Measurements from ENCODE around the gene RRAS2.

RRAS2 gene

DNA sequence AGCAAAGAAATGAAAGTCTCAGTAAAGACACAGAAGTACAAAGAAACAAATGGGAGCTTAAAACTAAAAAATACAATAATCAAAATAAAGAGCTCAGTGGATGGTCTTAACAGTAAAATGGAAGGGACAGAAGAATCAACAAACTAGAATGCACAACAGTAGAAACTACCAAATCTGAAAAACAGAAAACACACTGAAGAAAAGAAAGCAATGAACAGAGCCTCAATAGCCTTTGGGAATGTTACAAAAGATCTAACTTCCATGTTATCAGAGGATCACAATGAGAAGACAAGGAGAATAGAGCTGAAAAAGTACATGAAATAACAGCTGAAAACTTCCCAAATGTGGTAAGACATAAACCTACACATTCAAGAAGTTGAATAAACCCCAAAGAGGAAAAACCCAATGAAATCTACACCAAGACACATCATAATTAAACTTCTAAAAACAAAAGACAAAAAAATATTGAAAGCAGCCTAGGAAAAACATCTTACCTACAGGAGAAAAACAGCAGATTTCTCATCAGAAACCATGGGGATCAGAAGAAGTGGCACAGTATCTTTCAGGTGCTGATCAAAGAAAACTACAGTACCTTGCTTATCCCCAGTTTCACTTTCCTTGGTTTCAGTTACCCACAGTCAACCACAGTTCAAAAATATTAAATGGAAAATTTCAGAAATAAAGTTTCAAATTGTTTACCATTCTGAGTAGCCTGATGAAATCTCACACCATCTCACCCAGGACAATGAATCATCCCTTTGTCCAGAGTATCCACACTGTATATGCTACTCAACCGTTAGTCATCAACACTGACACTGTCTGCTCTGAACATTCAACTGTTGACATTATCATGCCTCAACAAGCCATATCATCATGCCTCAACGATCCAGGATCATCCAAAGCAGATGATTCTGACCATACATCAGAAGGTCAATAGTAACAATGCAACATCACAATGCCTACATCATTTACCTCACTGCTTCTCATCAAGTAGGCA is 22.2 kb downstream of the RRAS2 start:
- Histone ChIP-seq H3K27me3 (ENCODE audit: control insufficient read depth in 3 of 3, insufficient read depth in 3 of 3, low read depth in 1 of 3, low read length in 3 of 3) (no peaks in the 10 kb centered on the region), H2BK12ac (ENCODE audit: low read length) (no peak overlapping the region), H2BK15ac (ENCODE audit: low read length) (no peak overlapping the region), H2BK120ac (ENCODE audit: low read depth, low read length) (no peak overlapping the region), H3K4me1 (ENCODE audit: control insufficient read depth in 2 of 2, insufficient read depth in 1 of 2, low read depth in 1 of 2, low read length in 2 of 2) (peaks cover 0 to 5% of the 10 kb centered on the region in 2 donors), H3K4ac (ENCODE audit: low read length) (no peak overlapping the region), H3K9me3 (replicated peaks in 1 of 2; ENCODE audit: control insufficient read depth in 2 of 2, insufficient read depth in 1 of 2, low read depth in 1 of 2, low read length in 2 of 2) (peaks cover 3 to 9% of the 10 kb centered on the region in 2 donors), H3K36me3 (replicated peaks in 1 of 2; ENCODE audit: control insufficient read depth in 2 of 2, insufficient read depth in 2 of 2, low read length in 2 of 2) (peaks cover 0 to 2% of the 10 kb centered on the region in 2 donors), H3K4me3 (ENCODE audit: low read length in 2 of 2) (no peak overlapping the region), H3K9ac (ENCODE audit: low read depth, low read length, poor library complexity) (no peak overlapping the region), H4K91ac (ENCODE audit: low read depth, low read length, poor library complexity) (no peak overlapping the region), H4K8ac (ENCODE audit: low read depth, low read length) (no peak overlapping the region), H3K4me2 (ENCODE audit: insufficient read depth, low read length, poor library complexity, severe bottlenecking) (no peak overlapping the region), H3K79me1 (ENCODE audit: low read depth, low read length) (peaks cover 1% of the 10 kb centered on the region), H3K27ac (replicated peaks; ENCODE audit: low read length) (no peak overlapping the region), H3K14ac (ENCODE audit: low read length) (no peak overlapping the region), H3K23ac (ENCODE audit: low read depth, low read length, poor library complexity) (no peak overlapping the region), H2BK5ac (ENCODE audit: low read length) (no peak overlapping the region), H2AK5ac (ENCODE audit: low read depth, low read length) (no peak overlapping the region), H2AFZ (ENCODE audit: low read length) (no peak overlapping the region), H3K18ac (ENCODE audit: low read length) (no peak overlapping the region)
- no peak for DNase-seq (ENCODE audit: low spot score)
- WGBS, 2 donors (ENCODE audit: extremely low coverage in 2 of 2, insufficient read length in 2 of 2, insufficient replicate concordance in 1 of 2) = no CpG with 5 or more reads among the region's 2 CpGs

DNA sequence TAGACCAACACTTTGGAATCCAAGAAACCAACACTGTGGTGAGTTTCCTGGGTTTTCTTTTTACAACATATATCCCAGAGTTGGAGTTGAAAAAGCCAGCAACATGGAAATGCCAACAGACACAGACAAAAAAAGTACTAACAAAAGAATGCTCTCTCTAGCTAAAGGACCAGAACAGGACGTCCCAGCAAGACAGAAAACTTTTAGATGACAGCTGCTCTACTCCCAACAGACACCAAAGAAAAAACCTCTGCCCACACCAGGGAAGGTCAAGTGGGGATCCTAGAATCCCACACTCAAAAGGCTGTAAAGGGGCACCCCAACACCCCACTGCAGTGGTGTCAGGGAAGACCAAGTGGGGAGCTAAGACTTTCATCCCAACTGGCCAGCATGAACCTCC is 23.3 kb downstream of the RRAS2 start:
- Histone ChIP-seq H3K4me2 (ENCODE audit: insufficient read depth, low read length, poor library complexity, severe bottlenecking) (no peak overlapping the region), H3K4me1 (ENCODE audit: control insufficient read depth in 2 of 2, insufficient read depth in 1 of 2, low read depth in 1 of 2, low read length in 2 of 2) (peaks cover 0 to 3% of the 10 kb centered on the region in 2 donors), H3K14ac (ENCODE audit: low read length) (no peak overlapping the region), H3K36me3 (replicated peaks in 1 of 2; ENCODE audit: control insufficient read depth in 2 of 2, insufficient read depth in 2 of 2, low read length in 2 of 2) (peaks cover 0 to 2% of the 10 kb centered on the region in 2 donors), H2BK15ac (ENCODE audit: low read length) (no peak overlapping the region), H4K91ac (ENCODE audit: low read depth, low read length, poor library complexity) (no peak overlapping the region), H3K9ac (ENCODE audit: low read depth, low read length, poor library complexity) (no peak overlapping the region), H3K18ac (ENCODE audit: low read length) (no peak overlapping the region), H4K8ac (ENCODE audit: low read depth, low read length) (no peak overlapping the region), H3K79me1 (ENCODE audit: low read depth, low read length) (peaks cover 2% of the 10 kb centered on the region), H3K27ac (replicated peaks; ENCODE audit: low read length) (no peak overlapping the region), H3K4me3 (ENCODE audit: low read length in 2 of 2) (no peak overlapping the region), H2BK120ac (ENCODE audit: low read depth, low read length) (no peak overlapping the region), H2AFZ (ENCODE audit: low read length) (no peak overlapping the region), H2BK5ac (ENCODE audit: low read length) (no peak overlapping the region), H2AK5ac (ENCODE audit: low read depth, low read length) (no peak overlapping the region), H3K23ac (ENCODE audit: low read depth, low read length, poor library complexity) (no peak overlapping the region), H2BK12ac (ENCODE audit: low read length) (no peak overlapping the region), H3K4ac (ENCODE audit: low read length) (no peak overlapping the region), H3K9me3 (replicated peaks in 1 of 2; ENCODE audit: control insufficient read depth in 2 of 2, insufficient read depth in 1 of 2, low read depth in 1 of 2, low read length in 2 of 2) (peaks cover 3 to 9% of the 10 kb centered on the region in 2 donors), H3K27me3 (ENCODE audit: control insufficient read depth in 3 of 3, insufficient read depth in 3 of 3, low read depth in 1 of 3, low read length in 3 of 3) (no peaks in the 10 kb centered on the region)
- no peak for DNase-seq (ENCODE audit: low spot score)
- no CpG with 5 or more reads among the region's 1 CpG for WGBS, 2 donors (ENCODE audit: extremely low coverage in 2 of 2, insufficient read length in 2 of 2, insufficient replicate concordance in 1 of 2)

DNA sequence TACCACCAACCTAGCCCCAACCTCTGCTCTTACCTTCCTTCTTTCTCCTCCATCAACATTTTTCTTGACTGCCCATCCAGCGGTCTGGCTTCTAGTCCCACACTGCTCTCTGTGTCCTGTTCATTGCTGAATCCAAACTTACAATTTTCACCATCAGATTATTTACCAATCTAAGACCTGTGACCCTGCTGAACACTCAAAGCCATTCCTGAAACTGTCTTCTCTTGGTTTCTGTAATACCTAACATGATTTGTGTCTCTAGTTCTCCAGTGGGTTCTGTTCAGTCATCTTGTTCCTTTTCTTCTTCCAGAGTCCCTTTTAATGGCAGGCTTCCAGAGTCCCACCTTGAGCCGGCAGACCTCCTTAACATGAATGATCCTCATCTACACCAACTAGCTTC is 24.1 kb downstream of the RRAS2 start:
- H2BK120ac ChIP-seq (ENCODE audit: low read depth, low read length) = no peak overlapping the region
- H3K4ac ChIP-seq (ENCODE audit: low read length) = no peak overlapping the region
- peaks cover 0 to 3% of the 10 kb centered on the region in 2 donors for H3K4me1 ChIP-seq (ENCODE audit: control insufficient read depth in 2 of 2, insufficient read depth in 1 of 2, low read depth in 1 of 2, low read length in 2 of 2)
- H3K4me3 ChIP-seq (ENCODE audit: low read length in 2 of 2) = no peak overlapping the region
- peaks cover 3 to 9% of the 10 kb centered on the region in 2 donors for H3K9me3 ChIP-seq (replicated peaks in 1 of 2; ENCODE audit: control insufficient read depth in 2 of 2, insufficient read depth in 1 of 2, low read depth in 1 of 2, low read length in 2 of 2)
- no peak overlapping the region for H2BK12ac ChIP-seq (ENCODE audit: low read length)
- H3K14ac ChIP-seq (ENCODE audit: low read length) = no peak overlapping the region
- no peak overlapping the region for H4K91ac ChIP-seq (ENCODE audit: low read depth, low read length, poor library complexity)
- no peaks in the 10 kb centered on the region for H3K27me3 ChIP-seq (ENCODE audit: control insufficient read depth in 3 of 3, insufficient read depth in 3 of 3, low read depth in 1 of 3, low read length in 3 of 3)
- no peak overlapping the region for H2BK5ac ChIP-seq (ENCODE audit: low read length)
- no peak overlapping the region for H2AFZ ChIP-seq (ENCODE audit: low read length)
- H2BK15ac ChIP-seq (ENCODE audit: low read length) = no peak overlapping the region
- no peak overlapping the region for H3K18ac ChIP-seq (ENCODE audit: low read length)
- WGBS, 2 donors (ENCODE audit: extremely low coverage in 2 of 2, insufficient read length in 2 of 2, insufficient replicate concordance in 1 of 2) = no CpG with 5 or more reads among the region's 2 CpGs
- no peak overlapping the region for H4K8ac ChIP-seq (ENCODE audit: low read depth, low read length)
- no peak overlapping the region for H3K23ac ChIP-seq (ENCODE audit: low read depth, low read length, poor library complexity)
- H3K9ac ChIP-seq (ENCODE audit: low read depth, low read length, poor library complexity) = no peak overlapping the region
- no peak overlapping the region for H3K27ac ChIP-seq (replicated peaks; ENCODE audit: low read length)
- DNase-seq (ENCODE audit: low spot score) = no peak
- H3K4me2 ChIP-seq (ENCODE audit: insufficient read depth, low read length, poor library complexity, severe bottlenecking) = no peak overlapping the region
- H3K79me1 ChIP-seq (ENCODE audit: low read depth, low read length) = peaks cover 1% of the 10 kb centered on the region
- H3K36me3 ChIP-seq (replicated peaks in 1 of 2; ENCODE audit: control insufficient read depth in 2 of 2, insufficient read depth in 2 of 2, low read length in 2 of 2) = peaks cover 0 to 2% of the 10 kb centered on the region in 2 donors
- H2AK5ac ChIP-seq (ENCODE audit: low read depth, low read length) = no peak overlapping the region

DNA sequence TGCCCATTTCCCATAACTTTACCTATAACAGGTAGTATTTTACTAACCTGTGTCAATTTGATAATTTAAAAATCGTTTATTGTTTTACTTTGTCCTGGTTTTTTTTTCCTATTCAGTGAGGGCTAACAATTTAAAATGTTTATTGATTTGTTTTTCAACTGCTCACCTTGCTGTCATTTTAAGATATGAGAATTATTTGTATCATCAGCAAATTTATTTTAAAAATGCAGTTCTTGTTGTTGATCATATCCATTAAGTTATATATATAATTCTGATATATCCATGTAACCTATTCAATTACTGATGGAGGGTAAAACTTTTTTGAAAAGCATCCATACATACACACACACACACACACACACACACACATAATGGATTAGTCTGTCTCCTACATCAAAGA is 24.8 kb downstream of the RRAS2 start:
- no peak overlapping the region for H2BK120ac ChIP-seq (ENCODE audit: low read depth, low read length)
- no peak overlapping the region for H2BK15ac ChIP-seq (ENCODE audit: low read length)
- H2AFZ ChIP-seq (ENCODE audit: low read length) = no peak overlapping the region
- H4K91ac ChIP-seq (ENCODE audit: low read depth, low read length, poor library complexity) = no peak overlapping the region
- no peak for DNase-seq (ENCODE audit: low spot score)
- H3K14ac ChIP-seq (ENCODE audit: low read length) = no peak overlapping the region
- H2BK12ac ChIP-seq (ENCODE audit: low read length) = no peak overlapping the region
- H2AK5ac ChIP-seq (ENCODE audit: low read depth, low read length) = no peak overlapping the region
- no peak overlapping the region for H2BK5ac ChIP-seq (ENCODE audit: low read length)
- H3K4me3 ChIP-seq (ENCODE audit: low read length in 2 of 2) = no peak overlapping the region
- H3K4me1 ChIP-seq (ENCODE audit: control insufficient read depth in 2 of 2, insufficient read depth in 1 of 2, low read depth in 1 of 2, low read length in 2 of 2) = peaks cover 0 to 3% of the 10 kb centered on the region in 2 donors
- H3K9ac ChIP-seq (ENCODE audit: low read depth, low read length, poor library complexity) = no peak overlapping the region
- H3K4ac ChIP-seq (ENCODE audit: low read length) = no peak overlapping the region
- no peak overlapping the region for H3K23ac ChIP-seq (ENCODE audit: low read depth, low read length, poor library complexity)
- WGBS, 2 donors (ENCODE audit: extremely low coverage in 2 of 2, insufficient read length in 2 of 2, insufficient replicate concordance in 1 of 2) = no CpG with 5 or more reads among the region's 1 CpG
- peaks cover 1% of the 10 kb centered on the region for H3K79me1 ChIP-seq (ENCODE audit: low read depth, low read length)
- peaks cover 0 to 2% of the 10 kb centered on the region in 2 donors for H3K36me3 ChIP-seq (replicated peaks in 1 of 2; ENCODE audit: control insufficient read depth in 2 of 2, insufficient read depth in 2 of 2, low read length in 2 of 2)
- no peak overlapping the region for H3K27ac ChIP-seq (replicated peaks; ENCODE audit: low read length)
- no peak overlapping the region for H4K8ac ChIP-seq (ENCODE audit: low read depth, low read length)
- H3K4me2 ChIP-seq (ENCODE audit: insufficient read depth, low read length, poor library complexity, severe bottlenecking) = no peak overlapping the region
- no peaks in the 10 kb centered on the region for H3K27me3 ChIP-seq (ENCODE audit: control insufficient read depth in 3 of 3, insufficient read depth in 3 of 3, low read depth in 1 of 3, low read length in 3 of 3)
- peaks cover 3 to 9% of the 10 kb centered on the region in 2 donors for H3K9me3 ChIP-seq (replicated peaks in 1 of 2; ENCODE audit: control insufficient read depth in 2 of 2, insufficient read depth in 1 of 2, low read depth in 1 of 2, low read length in 2 of 2)
- no peak overlapping the region for H3K18ac ChIP-seq (ENCODE audit: low read length)

Measured in neuronal stem cell (in vitro differentiated cells).